DMS114 treated with DMSO at 0.1 percent for 48 hours (cell line): Measurements from ENCODE around the gene C1QTNF5.
"Not testable (repeated sequence)": the region's sequence is repeated elsewhere in the genome, so short reads cannot be mapped to it uniquely, and the experiment has no call there.

Experiments
- DNase-seq: peaks from one replicate; lab custom pipeline; 2025; ENCODE audit not compliant: unreplicated experiment; lab: John Stamatoyannopoulos, UW

The C1QTNF5 gene, protein sequence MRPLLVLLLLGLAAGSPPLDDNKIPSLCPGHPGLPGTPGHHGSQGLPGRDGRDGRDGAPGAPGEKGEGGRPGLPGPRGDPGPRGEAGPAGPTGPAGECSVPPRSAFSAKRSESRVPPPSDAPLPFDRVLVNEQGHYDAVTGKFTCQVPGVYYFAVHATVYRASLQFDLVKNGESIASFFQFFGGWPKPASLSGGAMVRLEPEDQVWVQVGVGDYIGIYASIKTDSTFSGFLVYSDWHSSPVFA

DNA sequence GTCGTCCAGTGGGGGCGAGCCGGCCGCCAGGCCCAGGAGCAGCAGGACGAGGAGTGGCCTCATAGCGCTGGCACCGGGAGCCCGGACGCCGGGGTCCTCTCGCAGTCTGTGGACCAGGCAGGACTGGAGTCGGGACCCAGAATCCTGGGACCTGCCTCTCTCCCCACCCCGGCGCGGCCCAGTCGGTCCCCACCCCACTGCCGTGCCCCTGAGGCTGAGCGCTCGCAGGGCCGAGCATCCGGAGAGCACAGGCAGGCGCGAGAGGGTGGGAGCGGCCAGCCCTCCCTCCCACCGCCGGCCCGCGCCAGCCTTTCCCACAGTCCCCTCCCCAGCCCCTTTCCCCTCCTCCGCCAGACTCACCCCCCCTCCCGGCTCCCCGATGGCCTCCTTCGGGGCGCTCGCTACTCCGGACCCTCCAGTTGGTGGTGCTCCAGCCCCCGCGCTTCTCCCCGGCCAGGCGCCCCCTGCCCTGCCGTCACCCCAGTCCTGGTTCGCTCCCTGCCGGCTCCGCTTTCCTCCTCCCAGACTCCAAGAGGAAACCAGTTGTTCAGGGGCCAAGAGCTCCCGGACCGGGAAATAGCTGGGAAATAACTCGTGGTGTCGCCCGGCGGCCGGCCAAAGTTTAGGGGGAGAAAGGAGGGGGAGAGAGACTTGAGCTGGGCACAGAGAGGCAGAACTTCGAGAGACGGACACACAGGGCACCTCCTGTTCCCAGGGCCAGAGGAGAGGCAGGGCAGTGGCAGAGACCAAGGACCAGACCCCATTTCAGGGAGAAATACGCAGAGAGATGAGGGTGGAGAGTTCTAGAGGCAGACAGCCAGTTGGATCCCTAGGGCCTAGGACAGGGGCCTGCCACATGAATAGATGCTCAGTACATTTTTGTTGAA lies at the start of gene C1QTNF5:
Gene C1QTNF5, minus strand, starts transcription at position 549 of the 887 bp plus-strand sequence. Its CDS starts 486 bp downstream, at position 63.
- DNase-seq = no peak

DNA sequence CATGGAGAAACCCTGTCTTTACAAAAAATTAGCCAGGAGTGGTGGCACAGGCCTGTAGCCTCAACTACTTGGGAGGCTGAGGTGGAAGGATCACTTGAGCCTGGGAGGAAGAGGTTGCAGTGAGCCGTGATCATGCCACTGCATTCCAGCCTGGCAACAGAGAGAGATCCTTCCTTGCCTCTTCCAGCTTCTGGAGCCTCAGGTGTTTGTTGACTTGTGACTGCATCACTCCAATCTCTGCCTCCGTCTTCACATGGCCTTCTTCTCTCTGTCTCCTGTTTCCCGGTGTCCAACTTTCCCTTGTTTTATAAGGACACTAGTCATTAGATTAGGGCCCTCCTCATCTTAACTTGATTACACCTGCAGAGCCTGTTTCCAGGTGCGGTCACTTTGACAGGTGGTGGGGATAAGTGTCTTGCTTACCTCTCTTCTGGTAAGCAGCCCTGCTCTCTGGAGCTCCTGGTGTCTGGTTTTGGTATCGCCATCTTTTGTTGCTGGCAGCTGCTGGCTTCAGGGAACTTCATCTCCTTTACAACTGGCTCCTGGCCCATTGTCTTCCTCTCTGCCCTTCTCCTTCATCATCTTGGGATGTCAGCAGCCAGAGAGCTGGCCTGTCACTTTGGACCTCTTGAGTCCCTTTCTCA lies 49.0 kb upstream of the C1QTNF5 start:
- no peak for DNase-seq

DNA sequence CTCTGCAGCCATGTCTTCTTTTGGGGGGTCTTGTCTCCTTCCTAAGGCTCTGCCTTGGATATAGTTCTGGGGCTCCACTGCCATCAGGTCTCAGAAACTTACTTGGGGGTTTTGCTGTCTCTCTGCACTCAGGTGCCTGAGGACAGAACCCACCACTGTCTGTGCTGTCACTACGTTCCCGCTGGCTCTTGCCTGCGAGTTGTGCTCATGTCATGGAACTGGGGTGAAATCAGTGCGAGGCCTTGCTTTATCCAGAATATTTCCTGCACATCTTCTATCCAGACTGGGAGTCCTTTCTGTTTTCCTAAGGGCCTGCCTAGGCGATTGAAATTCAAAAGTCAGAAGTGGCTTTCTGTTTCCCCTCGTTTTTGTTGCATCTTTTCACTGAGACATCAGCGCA lies 47.4 kb upstream of the C1QTNF5 start:
- no peak for DNase-seq

DNA sequence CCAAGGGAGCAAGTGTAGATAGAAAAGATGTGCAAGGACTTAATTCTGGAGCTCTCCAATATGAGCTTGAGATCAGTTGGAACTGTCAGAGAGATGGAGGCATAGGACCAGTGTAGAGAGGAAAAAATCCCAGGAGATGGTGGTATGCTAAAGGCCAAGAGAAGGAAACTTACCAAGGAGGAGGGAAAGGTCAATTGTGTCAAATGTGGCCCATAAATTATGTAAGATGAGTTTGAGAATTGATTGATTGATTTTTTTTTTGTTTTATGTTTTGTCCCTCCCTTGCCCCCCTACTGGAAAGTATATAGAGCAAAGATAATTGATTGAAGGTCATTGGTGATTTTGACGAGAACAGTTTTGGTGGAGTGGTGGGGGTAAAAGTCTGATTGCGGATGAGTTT lies 43.6 kb upstream of the C1QTNF5 start:
- DNase-seq = no peak

DNA sequence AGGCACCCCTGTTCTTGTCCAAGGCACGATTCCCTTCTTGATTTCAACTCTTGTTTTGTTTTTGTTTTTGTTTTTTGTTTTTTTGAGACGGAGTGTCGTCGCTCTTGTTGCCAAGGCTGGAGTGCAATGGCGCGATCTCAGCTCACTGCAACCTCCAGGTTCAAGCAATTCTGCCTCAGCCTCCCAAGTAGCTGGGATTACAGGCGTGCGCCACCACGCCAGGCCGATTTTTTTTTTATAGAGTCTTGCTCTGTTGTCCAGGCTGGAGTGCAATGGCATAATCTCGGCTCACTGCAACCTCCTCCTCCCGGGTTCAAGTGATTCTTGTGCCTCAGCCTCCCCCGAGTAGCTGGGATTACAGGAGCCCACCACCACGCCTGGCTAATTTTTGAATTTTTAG lies 41.8 kb upstream of the C1QTNF5 start:
- not testable (repeated sequence) for DNase-seq

DNA sequence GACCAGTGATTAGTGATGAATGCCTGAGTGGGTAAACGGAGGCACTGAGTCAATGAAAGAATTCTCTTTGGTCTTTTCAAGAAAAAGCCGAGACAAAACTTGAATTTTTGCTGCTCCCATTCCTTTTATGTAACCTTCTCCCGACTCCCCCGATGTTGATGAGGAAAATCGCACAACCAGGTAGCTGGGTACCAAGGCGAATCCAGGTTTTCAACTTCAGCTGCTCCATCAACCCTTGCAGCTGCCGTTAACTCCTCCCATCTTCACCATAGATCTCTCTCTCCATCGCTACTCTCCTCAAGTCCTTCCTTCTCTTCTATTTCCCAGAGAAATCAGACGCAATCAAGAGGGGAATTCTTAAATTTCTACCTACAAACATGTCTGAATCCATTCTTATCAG lies 41.4 kb upstream of the C1QTNF5 start:
- no peak for DNase-seq

DNA sequence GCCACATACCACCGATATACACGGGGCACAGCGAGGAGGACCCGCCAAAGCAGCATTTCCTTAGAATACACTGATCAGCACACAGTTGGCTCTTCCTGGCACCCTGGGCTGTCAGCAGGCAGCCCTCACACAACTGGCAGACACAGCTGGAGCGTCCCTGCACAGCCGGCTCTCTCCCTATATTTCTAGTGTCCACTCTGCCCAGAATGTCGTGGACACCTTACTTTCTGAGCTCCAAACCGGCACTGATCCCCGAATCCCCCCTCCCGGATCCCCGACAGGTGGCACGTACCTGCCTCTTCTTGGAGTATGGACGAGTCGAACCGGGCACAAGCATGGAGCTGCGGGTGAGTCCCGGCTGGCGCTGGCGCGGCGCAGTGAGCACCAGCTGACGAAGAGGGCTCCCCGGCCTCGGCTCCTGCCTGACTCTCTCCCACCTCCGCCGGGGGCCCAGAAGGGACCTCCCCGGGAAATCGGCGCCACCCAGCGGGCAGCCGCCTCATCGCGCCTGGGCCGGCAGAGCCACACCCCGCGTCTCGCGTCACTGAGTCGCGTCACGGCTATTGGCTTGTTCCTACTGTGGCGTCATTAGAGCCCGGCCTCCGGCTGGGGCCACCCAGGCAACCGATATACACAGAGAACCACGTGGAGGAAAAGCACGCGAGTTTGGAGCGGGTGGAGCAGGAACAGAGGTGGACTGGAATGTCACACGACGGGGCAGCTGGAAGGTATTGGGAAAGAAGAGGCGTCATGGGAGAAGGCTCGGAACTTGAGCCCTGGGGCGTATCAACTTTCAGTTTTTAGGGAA lies 40.7 kb upstream of the C1QTNF5 start, which contains the start of gene USP2:
Gene USP2, minus strand, starts transcription at position 510 of the 808 bp plus-strand sequence. CDS start 8,210 bp downstream, outside the sequence.
- DNase-seq = peak; percentile 79

DNA sequence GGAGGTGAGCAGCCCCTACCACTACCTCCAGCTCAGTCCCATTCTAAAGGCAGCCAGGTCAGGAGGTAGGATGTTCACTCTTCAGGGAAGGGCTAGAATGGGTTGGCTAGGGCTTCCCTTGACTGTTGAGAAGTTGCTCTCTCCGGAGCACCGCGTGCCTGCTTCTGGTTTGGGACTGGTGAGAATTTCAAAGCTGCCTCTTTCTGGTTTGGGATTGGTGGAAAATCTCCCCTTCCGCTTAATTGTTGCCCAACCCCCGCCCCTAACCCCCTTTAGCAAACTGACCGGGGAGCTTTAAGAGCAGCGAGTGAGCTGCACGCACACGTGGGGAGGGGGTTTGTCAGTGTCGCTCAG lies 40.1 kb upstream of the C1QTNF5 start:
- no peak for DNase-seq

DNA sequence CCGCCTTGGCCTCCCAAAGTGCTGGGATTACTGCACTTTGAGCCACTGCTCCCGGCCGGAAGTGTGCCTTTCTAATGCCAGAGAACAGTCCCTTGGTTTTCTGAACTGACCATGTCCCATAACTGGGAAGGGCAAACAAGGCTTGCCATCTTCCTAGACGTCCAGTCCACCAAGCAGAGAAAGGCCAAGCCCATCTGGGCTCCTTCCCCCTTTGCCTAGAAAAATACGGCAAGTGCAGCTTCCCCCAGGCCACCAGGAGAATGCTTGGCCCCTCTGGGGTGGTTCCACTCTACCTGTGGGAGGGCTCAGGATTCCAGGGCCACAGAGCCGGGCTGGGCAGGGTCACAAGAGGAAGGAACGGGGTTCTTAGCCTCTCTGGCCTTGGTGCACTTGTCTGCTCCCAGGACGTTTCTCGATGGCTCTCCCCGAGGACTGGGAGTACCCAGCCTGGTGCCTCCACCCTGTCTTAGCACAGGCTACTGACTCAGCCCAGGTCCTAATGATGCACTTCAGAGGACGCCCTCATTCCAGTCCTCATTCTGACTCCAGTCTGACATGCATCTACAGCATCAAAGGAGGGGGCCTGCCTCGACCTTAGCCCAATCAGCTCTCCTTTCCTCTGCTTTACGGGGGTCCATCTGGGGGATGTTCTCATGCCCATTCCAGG lies 39.6 kb upstream of the C1QTNF5 start:
- no peak for DNase-seq

DNA sequence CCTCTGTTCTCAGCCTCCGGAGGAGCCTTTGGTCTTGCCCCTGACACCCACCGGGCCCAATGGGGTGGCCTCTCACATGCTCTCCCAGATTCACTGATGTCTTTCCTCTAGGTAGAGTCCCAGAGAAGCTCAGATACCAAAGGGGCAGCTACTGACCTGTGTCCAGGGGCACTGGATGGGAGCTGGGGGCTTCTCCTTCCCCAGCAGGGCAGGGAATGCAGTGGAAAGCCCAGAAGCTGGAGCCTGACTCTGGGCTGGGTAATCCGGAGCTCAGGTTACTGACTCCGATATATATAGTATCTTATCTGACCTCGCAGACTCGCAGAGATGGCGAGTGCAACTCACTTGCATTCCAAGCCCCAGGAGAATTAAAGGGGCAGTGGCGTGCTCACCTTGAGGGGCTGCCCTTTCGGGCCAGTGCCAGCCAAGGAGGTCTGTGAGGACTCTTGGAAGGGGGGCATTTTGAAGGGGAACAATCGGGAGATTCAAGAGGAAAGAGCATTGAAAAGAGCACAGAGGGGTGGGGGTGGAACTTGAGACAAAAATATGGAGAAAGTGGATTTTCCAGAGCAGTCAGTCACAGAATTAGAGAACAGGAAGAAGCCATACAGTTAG lies 38.3 kb upstream of the C1QTNF5 start:
- DNase-seq = no peak

DNA sequence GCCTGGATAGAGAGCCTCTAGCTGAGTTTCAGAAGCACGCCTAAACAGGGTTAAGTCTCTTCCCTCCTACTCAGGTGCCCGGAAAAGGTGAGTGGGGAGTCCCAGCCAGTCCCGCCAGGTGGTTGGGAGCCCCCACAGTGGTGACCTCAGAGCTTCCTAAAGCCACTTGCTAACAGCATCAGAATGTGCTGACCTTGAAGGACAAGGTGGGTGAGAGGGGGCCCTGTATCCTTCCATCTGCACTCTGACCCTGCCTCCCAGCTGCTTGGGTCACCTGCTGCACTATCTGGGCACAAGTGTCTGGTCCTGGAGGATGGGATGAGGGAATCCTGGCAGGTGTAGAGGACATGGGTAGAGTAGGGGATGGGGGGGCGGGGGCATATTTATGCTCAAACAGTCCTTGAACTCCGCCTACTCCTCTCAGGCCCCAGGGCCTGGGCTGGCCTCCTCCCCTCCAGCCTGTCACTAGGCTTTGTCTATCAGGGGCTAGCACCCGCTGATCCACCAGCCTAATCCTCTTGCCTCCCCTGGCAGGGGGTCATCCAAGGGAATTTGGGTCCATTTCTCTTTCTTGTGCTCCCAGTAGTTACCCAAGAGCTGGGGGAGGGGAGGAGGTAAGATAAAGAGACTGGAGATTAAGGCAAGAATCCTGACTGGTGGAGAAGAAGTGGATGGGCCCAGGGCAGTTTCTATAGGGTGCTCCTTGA lies 37.4 kb upstream of the C1QTNF5 start:
- DNase-seq = no peak

DNA sequence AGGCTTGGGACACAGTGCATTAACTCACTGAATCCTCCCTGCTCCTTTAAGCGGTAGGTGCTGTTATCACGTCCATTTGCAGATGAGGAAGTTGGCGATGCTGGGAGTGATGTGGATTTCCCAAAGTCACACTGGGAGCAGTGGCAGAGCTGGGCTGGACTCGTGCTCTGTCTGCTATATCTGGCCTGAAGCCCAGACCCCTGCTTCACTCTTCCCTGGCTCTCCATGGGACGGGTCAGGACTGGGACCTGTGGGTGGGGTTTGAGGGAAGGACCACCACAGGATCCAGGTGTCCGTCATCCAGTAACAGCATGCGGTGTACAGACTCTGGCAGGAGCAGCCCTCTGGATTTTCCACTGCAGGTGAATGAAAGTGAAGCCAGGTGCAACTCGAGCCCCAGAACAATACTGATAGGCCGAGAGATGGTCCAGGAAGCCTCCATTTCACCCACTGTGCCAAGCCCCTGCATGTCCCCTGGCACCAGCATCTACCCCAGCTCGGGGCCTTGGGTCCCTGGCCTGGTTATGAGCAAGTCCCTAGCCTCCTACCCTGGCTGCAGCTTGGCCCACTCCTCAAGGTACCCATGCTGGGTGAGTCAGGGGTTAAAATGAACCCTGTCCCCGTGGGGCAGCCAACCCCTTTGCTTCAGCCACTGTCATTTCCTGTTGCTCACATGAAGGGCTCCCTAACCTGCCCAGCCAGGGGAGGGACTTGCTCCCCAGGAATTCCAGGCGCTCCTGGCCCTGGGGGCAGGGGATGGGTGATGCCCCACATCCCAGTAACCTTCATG lies 36.6 kb upstream of the C1QTNF5 start:
- no peak for DNase-seq

DNA sequence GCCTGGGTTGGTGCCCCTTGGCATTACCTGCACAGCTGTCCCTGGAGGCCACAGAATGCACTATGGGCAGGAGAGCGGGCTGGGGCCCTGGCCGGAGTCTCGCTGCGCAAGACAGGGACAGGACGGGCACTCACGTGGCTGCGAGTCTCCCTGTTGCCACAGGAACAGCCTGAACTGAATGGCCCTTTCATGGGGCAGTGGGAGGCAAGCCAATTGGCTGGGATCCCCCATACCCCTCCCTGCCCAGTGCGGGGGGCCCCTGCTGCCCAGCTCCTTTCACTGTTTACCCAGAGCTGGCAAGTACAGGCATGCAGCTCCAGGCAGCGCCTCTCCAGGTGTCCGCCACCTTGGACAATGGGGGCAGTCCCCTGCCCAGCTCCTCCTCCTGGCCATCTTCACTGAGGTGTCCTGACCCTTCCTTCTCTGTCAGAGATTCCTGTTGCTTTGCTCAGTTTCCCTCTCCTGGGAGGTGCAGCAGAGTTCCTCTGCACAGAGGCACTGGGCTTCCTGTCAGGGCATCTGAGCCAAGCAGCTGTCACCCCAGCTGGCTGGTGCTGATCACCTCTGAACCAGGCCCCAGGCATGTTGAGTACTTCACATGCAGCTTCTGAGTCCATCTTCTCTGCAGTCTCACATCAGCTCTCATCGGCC lies 35.6 kb upstream of the C1QTNF5 start:
- no peak for DNase-seq

DNA sequence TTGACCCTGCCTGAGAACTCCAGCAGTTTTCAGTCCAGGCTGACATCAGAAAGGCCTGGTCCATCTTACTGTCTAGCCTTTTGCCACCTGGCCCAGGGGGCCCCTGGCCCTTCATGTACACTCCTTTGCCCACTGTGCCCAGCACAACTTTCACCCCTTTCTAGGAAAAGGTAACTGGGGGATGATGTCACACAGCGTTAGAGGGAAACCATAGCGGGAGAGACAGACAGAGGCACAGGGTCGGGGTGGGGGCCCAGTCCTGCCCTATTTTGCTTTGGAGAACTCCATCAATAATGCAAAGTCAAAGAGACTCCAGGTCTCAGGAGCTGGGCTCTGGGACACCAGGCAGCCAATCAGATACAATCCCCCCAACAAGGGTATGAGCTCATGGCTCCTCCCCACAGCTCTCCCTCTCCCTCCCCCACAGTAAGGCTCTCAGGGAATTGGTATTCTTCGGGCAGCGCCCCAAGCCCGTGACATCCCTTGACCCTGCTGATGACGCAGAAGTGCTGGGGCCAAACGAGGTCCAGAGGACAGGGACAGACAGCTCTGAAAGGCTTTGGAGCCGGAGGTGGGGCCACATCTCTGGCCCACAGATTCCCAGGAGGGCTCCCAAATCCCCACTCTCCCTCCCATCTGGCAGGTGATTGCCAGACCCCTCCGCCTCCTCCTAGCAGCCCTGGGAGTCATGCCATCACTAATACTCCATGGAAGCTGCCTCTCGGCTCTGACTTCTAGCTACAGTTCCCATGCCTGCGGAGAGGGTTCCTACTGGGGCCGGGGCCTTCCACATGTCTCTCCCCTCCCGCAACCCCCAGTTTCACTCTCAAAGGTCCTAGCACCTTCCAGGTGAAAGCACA lies 34.9 kb upstream of the C1QTNF5 start:
- no peak for DNase-seq

DNA sequence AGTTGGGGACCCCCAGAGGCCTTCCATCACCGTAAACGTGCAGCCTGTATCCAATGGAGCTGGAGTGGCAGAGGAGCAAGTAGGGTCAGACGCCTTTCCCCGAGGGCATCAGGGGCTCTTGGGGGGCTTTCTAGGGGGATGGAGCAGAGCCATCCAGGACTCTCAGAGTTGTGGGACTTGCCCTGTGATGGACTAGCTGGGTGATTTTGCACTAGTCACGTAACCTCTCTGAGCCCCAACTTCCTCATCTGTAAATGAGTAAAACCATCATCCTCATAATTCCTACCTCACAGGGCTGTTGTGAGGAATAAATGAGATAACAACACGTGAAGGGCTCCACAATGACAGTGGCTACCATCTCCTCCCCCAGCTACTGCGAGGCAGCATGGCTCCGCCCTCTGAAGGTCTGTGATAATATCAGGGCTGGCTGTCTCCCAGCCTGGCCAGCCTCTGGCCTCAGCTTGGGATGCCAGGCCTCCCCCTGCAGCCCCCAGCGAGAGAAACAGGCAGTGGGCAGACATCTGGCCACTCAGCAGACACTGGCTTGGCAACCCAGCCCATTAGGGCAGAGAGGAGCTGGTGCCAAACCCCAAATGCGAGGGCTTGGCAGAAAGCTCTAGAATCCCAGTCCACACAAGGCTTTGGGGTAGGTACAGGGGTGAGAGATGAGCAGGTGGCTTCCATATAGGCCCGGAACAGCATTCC lies 34.1 kb upstream of the C1QTNF5 start:
- DNase-seq = no peak

DNA sequence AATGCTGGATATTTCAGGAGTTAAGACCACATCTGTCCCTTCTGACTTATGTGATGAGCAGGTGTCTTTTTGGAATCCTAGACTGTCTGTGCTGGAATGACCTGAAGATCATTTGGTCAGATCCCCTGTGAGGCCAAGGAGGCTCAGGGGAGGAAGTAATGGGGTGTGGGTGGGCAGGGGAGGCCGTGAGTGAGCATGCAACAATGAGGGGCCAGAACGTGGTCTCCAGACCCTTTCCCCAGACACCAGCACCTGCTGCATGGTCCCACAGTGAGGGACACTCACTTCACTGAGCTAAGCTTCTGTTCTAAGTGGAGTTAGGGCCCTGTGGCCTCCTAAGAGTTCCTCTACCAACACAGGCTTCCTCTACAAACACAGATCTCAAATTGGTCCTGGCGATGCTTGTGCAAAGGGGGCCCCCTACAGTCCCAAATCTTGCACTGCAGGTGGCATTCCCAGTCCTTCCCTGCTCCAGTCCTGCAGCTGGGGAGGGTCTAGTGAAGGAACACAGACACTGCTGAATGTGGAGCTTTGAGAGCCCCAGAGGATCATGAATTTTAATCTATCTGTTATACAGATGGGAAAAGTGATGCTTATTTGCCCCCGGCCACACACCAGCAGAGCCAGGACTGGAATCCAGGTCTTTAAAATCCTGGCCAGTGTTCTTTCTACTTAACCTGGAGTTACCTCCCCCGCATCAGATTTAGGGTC lies 33.4 kb upstream of the C1QTNF5 start:
- DNase-seq = peak; percentile 22
